ENCODE results near the gene KRTAP5-10. TPM values are rescaled to one million over a fixed set of nuclear protein-coding genes. Genes with fewer than 3 reads are reported as not detected.
"Not testable (repeated sequence)": the region's sequence is repeated elsewhere in the genome, so short reads cannot be mapped to it uniquely, and the experiment has no call there.

The KRTAP5-10 gene
- total and polyA plus RNA-seq, 12 donors, result 0.06 to 0.48 (median 0.27) TPM; not detected in 9

DNA sequence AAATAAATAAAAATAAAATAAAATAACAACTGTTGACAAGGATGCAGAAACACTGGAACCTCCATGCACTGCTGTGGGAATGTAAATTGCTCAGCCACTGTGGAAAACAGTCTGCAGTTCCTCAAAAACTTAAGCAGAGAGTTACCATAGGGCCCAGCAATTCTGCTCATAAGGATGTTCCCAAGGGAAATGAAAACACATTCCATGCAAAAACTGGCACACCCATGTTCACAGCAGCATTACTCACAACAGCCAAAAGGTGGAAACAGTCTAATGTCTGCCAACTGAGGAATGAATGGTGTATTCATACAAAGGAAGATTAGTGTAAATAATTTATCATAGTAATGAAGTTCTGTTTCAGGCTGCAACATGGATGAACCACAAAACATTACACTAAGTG lies 3.2 kb upstream of the KRTAP5-10 start:
- H3K9me3 ChIP-seq (replicated peaks in 1 of 3), result no peaks in the 10 kb centered on the region
- intact Hi-C loops (cut with DNase I), result no loop called here
- TF ChIP-seq POLR2A (IDR thresholded peaks at IDR 0.05), result no peak
- TF ChIP-seq, protein P1, sequence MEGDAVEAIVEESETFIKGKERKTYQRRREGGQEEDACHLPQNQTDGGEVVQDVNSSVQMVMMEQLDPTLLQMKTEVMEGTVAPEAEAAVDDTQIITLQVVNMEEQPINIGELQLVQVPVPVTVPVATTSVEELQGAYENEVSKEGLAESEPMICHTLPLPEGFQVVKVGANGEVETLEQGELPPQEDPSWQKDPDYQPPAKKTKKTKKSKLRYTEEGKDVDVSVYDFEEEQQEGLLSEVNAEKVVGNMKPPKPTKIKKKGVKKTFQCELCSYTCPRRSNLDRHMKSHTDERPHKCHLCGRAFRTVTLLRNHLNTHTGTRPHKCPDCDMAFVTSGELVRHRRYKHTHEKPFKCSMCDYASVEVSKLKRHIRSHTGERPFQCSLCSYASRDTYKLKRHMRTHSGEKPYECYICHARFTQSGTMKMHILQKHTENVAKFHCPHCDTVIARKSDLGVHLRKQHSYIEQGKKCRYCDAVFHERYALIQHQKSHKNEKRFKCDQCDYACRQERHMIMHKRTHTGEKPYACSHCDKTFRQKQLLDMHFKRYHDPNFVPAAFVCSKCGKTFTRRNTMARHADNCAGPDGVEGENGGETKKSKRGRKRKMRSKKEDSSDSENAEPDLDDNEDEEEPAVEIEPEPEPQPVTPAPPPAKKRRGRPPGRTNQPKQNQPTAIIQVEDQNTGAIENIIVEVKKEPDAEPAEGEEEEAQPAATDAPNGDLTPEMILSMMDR (IDR thresholded peaks at IDR 0.05), result no peak

DNA sequence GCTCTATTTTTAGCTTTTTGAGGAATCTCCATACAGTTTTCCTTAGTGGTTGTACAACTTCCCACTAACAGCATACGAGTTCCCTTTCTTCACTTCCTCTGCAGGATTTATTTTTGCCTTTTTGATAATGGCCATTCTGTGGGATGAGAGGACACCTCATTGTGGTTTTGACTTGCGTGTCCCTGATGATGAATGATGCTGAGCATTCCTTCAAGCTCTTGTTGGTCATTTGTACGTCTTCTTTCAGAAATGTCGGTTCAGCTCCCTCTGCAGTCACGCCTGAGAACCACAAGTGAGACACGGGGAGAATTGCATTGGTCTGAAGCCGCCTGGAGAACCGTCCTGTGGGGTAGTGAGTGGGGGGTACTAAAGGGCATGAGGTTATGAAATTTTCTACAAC lies 2.0 kb upstream of the KRTAP5-10 start:
- no peaks in the 10 kb centered on the region for H3K9me3 ChIP-seq (replicated peaks in 1 of 3)
- no peak overlapping the region for H3K4me3 ChIP-seq
- 14 to 16% (median 15%) methylated on average over 8 of the region's 8 CpGs for WGBS, 4 donors
- intact Hi-C loops (cut with DNase I), result no loop called here
- peak in 2 of 7 donors; percentile 15 to 19 for DNase-seq
- H3K4me1 ChIP-seq (replicated peaks in 1 of 2), result no peaks in the 10 kb centered on the region
- H3K27me3 ChIP-seq, result peaks cover 5% of the 10 kb centered on the region
- TF ChIP-seq, protein P1 (IDR thresholded peaks at IDR 0.05), result peak in 4 of 6 experiments; percentile 18 to 29 (median 24)
- no peak for TF ChIP-seq POLR2A (IDR thresholded peaks at IDR 0.05)
- no peak overlapping the region for H3K27ac ChIP-seq
- H3K36me3 ChIP-seq (replicated peaks in 1 of 2), result no peaks in the 10 kb centered on the region

More for the DNA sequence above, 3.2 kb upstream of the KRTAP5-10 start:
- H3K4me3 ChIP-seq, result no peak overlapping the region
- H3K27me3 ChIP-seq, result peaks cover 5% of the 10 kb centered on the region
- H3K4me1 ChIP-seq (replicated peaks in 1 of 2), result no peaks in the 10 kb centered on the region
- DNase-seq, result no peak
- H3K36me3 ChIP-seq (replicated peaks in 1 of 2), result no peaks in the 10 kb centered on the region
- H3K27ac ChIP-seq, result no peak overlapping the region

DNA sequence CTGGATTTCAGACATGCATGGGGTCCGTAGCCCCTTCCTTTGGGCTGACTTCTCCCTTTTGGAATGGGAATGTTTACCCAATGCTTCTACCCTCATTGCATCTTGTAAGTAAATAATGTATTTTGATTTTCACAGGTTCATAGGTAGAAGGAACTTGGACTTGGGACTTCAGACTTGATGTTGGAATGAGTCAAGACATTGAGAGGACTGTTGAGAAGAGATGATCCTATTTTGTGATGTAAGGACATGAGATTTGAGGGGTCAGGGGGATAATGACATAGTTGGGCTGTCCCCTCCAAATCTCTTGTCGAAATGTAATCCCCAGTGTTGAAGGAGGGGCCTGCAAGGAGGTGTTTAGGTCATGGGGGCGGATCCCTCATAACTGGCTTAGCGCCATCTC lies 933 bp upstream of the KRTAP5-10 start:
- Histone ChIP-seq H3K4me1 (replicated peaks in 1 of 2) (no peaks in the 10 kb centered on the region), H3K4me3 (no peak overlapping the region), H3K9me3 (replicated peaks in 1 of 3) (no peaks in the 10 kb centered on the region), H3K36me3 (replicated peaks in 1 of 2) (no peaks in the 10 kb centered on the region), H3K27ac (no peak overlapping the region), H3K27me3 (peaks cover 5% of the 10 kb centered on the region)
- TF ChIP-seq, protein P1 (IDR thresholded peaks at IDR 0.05), result no peak
- no peak for TF ChIP-seq POLR2A (IDR thresholded peaks at IDR 0.05)
- 76 to 94% (median 85%) methylated on average over 3 to 4 of the region's 4 CpGs for WGBS, 4 donors
- intact Hi-C loops (cut with DNase I), result no loop called here
- DNase-seq, result no peak

DNA sequence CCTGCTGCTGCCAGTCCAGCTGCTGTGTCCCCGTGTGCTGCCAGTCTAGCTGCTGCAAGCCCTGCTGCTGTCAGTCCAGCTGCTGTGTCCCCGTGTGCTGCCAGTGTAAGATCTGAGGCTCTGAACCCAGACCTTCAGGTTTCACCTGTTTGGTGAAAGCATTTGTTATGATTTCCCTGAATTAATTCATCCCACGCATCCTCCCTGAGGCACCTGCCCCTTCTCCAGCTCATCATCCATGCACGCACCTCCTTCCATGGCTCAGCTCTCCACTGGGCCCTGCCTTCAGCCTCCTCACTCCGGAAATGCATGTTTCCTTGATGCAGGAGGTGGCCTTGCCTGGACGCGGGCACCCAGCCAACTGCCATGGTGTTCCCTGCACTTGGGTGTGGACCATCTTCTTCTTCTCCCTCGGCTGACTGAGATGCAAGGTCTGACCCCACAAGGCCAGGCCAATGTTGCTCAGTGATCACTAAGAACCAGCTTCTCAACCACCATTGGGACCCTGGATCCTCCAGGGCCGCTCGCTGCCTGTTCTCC lies 788 bp downstream of the KRTAP5-10 start:
- Histone ChIP-seq H3K9me3 (replicated peaks in 1 of 3) (no peaks in the 10 kb centered on the region), H3K4me1 (replicated peaks in 1 of 2) (no peaks in the 10 kb centered on the region), H3K4me3 (no peak overlapping the region), H3K27ac (no peak overlapping the region), H3K36me3 (replicated peaks in 1 of 2) (no peaks in the 10 kb centered on the region), H3K27me3 (peaks cover 5% of the 10 kb centered on the region)
- TF ChIP-seq POLR2A (IDR thresholded peaks at IDR 0.05), result no peak
- TF ChIP-seq, protein P1 (IDR thresholded peaks at IDR 0.05), result no peak
- 61 to 65% (median 62%) methylated on average over 8 to 10 of the region's 10 CpGs for WGBS, 4 donors
- DNase-seq, result no peak
- intact Hi-C loops (cut with DNase I), result no loop called here

DNA sequence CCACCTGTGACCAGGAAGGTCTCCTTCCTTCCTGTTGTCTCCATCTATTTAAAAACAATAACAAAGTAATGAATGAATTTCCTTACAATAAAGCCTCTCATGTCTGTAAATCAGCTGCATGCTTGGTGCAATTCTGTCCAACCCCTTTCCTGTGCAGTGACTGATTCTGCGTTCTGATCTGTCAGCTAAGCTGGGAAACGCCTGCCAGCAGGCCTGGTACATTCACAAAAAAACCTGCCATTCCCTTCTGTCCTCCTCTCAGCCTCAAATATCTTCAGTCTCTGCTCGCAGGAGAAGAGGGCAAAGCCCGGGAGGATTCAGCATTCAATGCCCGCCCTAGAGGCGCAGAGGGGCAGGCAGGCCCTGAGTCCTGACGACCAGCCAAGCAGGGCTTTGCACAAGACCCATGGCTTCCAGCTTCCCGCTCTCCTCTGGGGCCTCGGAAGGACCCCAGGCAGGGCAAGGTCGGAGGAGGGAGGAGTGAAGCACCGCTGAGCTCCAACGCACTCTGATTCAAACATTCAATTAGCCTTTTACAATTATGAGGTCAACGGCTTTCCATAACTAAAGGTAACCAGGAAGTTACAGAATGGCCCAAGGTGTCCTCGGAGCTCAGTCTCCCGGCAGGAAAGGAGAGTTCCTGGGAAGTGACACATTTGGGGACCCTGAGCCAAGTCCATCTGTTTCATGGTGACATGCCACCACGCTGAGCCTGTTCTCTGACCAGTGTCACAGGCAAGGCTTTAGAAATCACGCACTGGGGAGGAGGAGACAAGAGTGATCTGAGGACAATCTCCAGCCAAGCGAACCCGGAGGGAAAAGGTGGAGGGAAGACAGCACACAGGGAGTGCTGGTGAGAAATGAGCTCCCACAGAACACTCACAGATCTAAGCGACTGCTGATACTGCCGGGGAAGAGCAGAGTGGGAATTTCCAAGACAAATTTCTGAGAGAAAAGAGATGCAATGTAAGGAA lies 1.6 kb downstream of the KRTAP5-10 start:
- H3K4me3 ChIP-seq; H3K4me1 ChIP-seq (replicated peaks in 1 of 2); H3K36me3 ChIP-seq (replicated peaks in 1 of 2); H3K27me3 ChIP-seq; H3K9me3 ChIP-seq (replicated peaks in 1 of 3); H3K27ac ChIP-seq; DNase-seq; intact Hi-C loops (cut with DNase I): not testable (repeated sequence)
- WGBS, 4 donors, result 46 to 75% (median 70%) methylated on average over 9 to 20 of the region's 21 CpGs

DNA sequence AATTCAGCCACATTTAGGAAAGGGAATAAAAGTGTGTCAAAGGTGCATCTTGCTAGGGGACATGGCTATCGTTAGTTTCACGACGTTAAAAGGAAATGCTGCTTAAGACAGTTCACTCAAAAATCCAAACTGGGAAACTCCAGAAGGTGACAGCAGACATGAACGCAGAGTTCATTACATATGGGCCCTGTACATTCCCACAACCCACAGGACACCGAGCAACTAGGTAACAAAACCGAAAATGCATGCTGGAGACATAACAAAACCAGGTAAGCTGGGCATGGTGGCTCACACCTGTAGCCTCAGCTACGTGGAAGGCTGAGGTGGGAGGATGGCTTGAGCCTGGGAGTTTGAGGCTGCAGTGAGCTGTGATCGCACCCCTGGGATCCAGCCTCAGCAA lies 2.3 kb downstream of the KRTAP5-10 start:
- H3K4me3 ChIP-seq; intact Hi-C loops (cut with DNase I): not testable (repeated sequence)
- 53 to 77% (median 69%) methylated on average over 7 to 8 of the region's 8 CpGs for WGBS, 4 donors

More for the DNA sequence above, 2.3 kb downstream of the KRTAP5-10 start:
- not testable (repeated sequence) for H3K27ac ChIP-seq; H3K27me3 ChIP-seq; H3K9me3 ChIP-seq (replicated peaks in 1 of 3); DNase-seq; H3K36me3 ChIP-seq (replicated peaks in 1 of 2); H3K4me1 ChIP-seq (replicated peaks in 1 of 2)
